Aorta (tissue), 5 donors: ENCODE measurements around the gene PPP2R3B. TPM values are rescaled to one million over a fixed set of nuclear protein-coding genes. Genes with fewer than 3 reads are reported as not detected.
"Not testable (repeated sequence)": the region's sequence is repeated elsewhere in the genome, so short reads cannot be mapped to it uniquely, and the experiment has no call there.

Experiments
- ATAC-seq: fragments of 200-7000 bp; cut with Tn5 transposase; one replicate; pipeline ENCODE4 v1.9.1; 2022; ENCODE audit warnings: moderate library complexity; ENCODE audit not compliant: low FRiP score
- DNase-seq, 2 donors: peaks; one replicate each; pipeline ENCODE4 v3.0.0-alpha.2; 2020
- H3K27ac ChIP-seq, 2 donors: one replicate each; pipeline ENCODE4 v1.5.1; 2013; ENCODE audit warnings: low read length in 2 of 2, mild to moderate bottlenecking in 2 of 2, moderate library complexity in 2 of 2, control low read depth in 1 of 2, inconsistent platforms in 1 of 2, low read depth in 1 of 2
- H3K27me3 ChIP-seq, 2 donors: one replicate each; pipeline ENCODE4 v1.6.1; 2013; ENCODE audit warnings: control low read depth in 1 of 2, low read length in 1 of 2, mild to moderate bottlenecking in 1 of 2, moderate library complexity in 1 of 2; ENCODE audit not compliant: insufficient read depth in 2 of 2, control insufficient read depth in 1 of 2
- H3K36me3 ChIP-seq, 2 donors: one replicate each; pipeline ENCODE4 v1.6.1; 2013; ENCODE audit warnings: control low read depth in 1 of 2, low read length in 1 of 2, mild to moderate bottlenecking in 1 of 2; ENCODE audit not compliant: insufficient read depth in 2 of 2, control insufficient read depth in 1 of 2
- H3K4me1 ChIP-seq, 2 donors: one replicate each; pipeline ENCODE4 v1.6.1; 2013; ENCODE audit warnings: low read length in 2 of 2, control low read depth in 1 of 2, mild to moderate bottlenecking in 1 of 2, moderate library complexity in 1 of 2; ENCODE audit not compliant: insufficient read depth in 2 of 2, control insufficient read depth in 1 of 2
- H3K4me3 ChIP-seq, 2 donors: one replicate each; pipeline ENCODE4 v1.5.1; 2013; ENCODE audit warnings: low read length in 2 of 2, control low read depth in 1 of 2, mild to moderate bottlenecking in 1 of 2
- H3K9me3 ChIP-seq: one replicate; pipeline ENCODE4 v1.6.1; 2013; ENCODE audit warnings: mild to moderate bottlenecking, low read length; ENCODE audit not compliant: control insufficient read depth
- WGBS, 2 donors: extraction: QIAGEN DNeasy Blood & Tissue Kit; methylation state at CpG; one replicate each; pipeline ENCODE4 v1.1.7; 2013; 5-methylcytosine and 5-hydroxymethylcytosine counted together
- intact Hi-C, 2 donors: fragments of 100-400 bp; cut with DNase I; formaldehyde crosslinking; loops; one replicate each; pipeline versions ENCODE4 v1.14.2 to v1.15.0; 2022
- long read RNA-seq, 2 donors: library from polyadenylated mRNA; unstranded; transcript quantifications; one replicate each; pipeline ENCODE4 v2.0.0, GENCODE V29; 2020 to 2021
- polyA plus RNA-seq, 2 donors: library from polyadenylated mRNA; stranded (reverse); fragments of 200-250 nt; gene quantifications; one replicate each; pipeline ENCODE4 v1.2.3, GENCODE V29; 2013
- total RNA-seq, 2 donors: library from RNA; stranded (reverse); fragmentation: NEBNext Ultra II Directional; extraction: Animal tissue kit (Norgen Biotek cat#: 25700); gene quantifications; one replicate each; pipeline ENCODE4 v1.2.1, GENCODE V29; 2021
- donor health status: healthy with polysubstance abuse.
- donor health status: Bipolar disorder and iron deficiency.
- donor health status: DM: no; HTN: no; CAD: no.
- donor health status: DM: no; HTN: no; CAD: no.
- donor health status: DM: yes; HTN: yes; CAD: no.

PPP2R3B gene, protein sequence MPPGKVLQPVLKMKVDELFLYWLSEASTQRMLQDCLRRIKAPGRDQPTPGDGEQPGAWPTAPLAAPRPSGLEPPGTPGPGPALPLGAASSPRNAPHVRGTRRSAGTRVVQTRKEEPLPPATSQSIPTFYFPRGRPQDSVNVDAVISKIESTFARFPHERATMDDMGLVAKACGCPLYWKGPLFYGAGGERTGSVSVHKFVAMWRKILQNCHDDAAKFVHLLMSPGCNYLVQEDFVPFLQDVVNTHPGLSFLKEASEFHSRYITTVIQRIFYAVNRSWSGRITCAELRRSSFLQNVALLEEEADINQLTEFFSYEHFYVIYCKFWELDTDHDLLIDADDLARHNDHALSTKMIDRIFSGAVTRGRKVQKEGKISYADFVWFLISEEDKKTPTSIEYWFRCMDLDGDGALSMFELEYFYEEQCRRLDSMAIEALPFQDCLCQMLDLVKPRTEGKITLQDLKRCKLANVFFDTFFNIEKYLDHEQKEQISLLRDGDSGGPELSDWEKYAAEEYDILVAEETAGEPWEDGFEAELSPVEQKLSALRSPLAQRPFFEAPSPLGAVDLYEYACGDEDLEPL
- total RNA-seq (10 to 100 TPM in 1 of 2 donors, 1 to 10 TPM in 1; 7.8 to 19.1 TPM), polyA plus RNA-seq (10 to 100 TPM in 1 of 2 donors, 1 to 10 TPM in 1; 3.1 to 41.8 TPM)
- long read RNA-seq, donor 1, partial matches to known transcripts: 2 of 8 reads
- long read RNA-seq, donor 1, other reads (novel, unspliced or antisense): 6 of 8 reads
- long read RNA-seq, donor 2, partial matches to known transcripts: 1 of 11 reads
- long read RNA-seq, donor 2, other reads (novel, unspliced or antisense): 7 of 11 reads

DNA sequence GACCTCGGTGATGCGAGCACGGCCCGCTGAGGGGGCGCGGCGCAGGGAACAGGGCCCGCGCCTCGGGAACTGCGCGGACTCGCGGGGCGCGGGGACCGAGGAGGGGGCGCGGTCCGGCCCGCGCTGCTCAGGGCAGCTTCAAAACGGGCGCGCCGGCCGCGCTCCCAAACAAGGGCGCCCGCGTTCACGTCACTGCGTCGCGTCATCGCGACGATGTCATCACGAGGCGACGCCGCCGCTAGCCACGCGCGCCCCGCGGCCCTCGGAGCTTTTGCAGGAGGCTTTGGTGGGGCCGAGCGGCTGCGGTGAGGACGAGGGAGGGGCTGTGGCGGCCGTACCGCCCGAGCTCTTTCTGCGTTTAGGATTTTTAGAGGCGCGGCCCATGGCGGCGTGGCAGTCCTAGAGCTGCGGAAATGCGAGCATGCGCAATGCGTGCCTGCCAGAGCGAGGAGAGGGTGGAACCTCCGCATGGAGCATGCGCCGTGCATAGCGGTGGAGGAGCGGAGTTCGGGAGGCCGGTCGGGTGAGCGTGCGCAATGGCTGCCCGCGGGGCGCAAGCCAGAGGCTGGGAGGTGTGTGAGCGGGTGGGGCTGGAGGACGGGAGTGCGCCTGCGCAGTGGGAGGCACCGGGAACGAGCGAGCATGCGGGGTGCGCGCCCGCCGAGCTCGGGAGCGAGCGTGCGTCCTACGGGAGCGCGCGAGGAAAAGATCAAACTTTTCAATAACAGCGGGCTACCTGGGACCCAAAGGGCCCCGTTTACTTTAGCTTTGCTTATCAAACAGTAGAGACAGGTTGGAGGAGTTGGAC is at the start of gene PPP2R3B:
TSS of gene PPP2R3B (minus strand) at position 140 of the 808 bp plus-strand sequence. CDS start 216 bp downstream, outside the sequence.
- intact Hi-C loops: loop anchor here (5.0 kb wide), 1 partner anchor 70 kb away; the partner anchor contains the start of gene GTPBP6 (in 2 of the 2)
- DNase-seq (peak; percentile 99 to 100), ATAC-seq (peak; percentile 100)
- Histone ChIP-seq H3K9me3 (no peaks in the 10 kb centered on the region), H3K4me1 (no peaks in the 10 kb centered on the region), H3K27ac (peak within 1 kb of the TSS; percentile 76 to 94), H3K4me3 (peak within 1 kb of the TSS; percentile 87 to 94), H3K27me3 (no peaks in the 10 kb centered on the region), H3K36me3 (no peaks in the 10 kb centered on the region)
- WGBS, 2 donors: 0% methylated on average over 86 to 102 of the region's 102 CpGs

DNA sequence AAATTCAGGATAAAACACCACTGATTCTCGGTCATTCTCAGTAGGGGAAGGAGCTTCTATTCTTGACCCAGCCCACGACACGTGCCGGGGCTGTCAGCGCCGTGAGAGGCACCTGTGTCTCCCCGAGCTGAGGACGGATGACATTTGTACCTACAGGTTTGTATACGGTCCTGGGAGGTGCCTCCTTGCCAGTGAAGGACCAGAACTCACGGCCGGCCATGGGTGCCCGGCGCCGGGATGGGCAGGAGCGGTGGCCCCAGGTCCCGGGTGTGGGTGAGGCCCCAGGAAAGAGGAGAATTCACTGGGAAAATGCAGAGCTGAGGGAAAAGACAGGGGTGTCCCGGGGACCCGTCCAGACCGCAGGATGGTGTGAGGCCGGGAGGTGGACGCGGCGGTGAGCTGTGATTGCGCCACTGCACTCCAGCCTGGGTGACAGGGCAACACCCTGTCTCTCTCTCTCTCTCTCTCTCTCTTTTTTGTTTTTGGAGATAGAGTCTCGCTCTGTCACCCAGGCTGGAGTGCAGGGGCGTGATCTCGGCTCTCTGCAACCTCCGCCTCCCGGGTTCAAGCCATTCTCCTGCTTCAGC is 48.9 kb upstream of the PPP2R3B start:
- intact Hi-C loops: no loop called here
- 62 to 67% methylated on average over 29 of the region's 29 CpGs for WGBS, 2 donors
- Histone ChIP-seq H3K27me3 (no peaks in the 10 kb centered on the region), H3K4me3 (no peak overlapping the region), H3K36me3 (no peaks in the 10 kb centered on the region), H3K27ac (no peak overlapping the region), H3K9me3 (no peaks in the 10 kb centered on the region), H3K4me1 (no peaks in the 10 kb centered on the region)
- ATAC-seq (no peak), DNase-seq (peak in 1 of 2 donors; percentile 37)

GRCh38 chrX:434946-435345 is 48.2 kb upstream of the PPP2R3B start:
- Histone ChIP-seq H3K9me3 (no peaks in the 10 kb centered on the region), H3K4me1 (no peaks in the 10 kb centered on the region), H3K36me3 (no peaks in the 10 kb centered on the region), H3K4me3 (no peak overlapping the region), H3K27me3 (no peaks in the 10 kb centered on the region), H3K27ac (no peak overlapping the region)
- WGBS, 2 donors: 49 to 55% methylated on average over 17 of the region's 17 CpGs
- intact Hi-C loops: no loop called here
- no peak for ATAC-seq
- peak in 1 of 2 donors; percentile 44 for DNase-seq

- intact Hi-C loops: no loop called here
- H3K27ac ChIP-seq: no peak overlapping the region
- no peaks in the 10 kb centered on the region for H3K36me3 ChIP-seq
- H3K4me1 ChIP-seq: no peaks in the 10 kb centered on the region
- H3K27me3 ChIP-seq: no peaks in the 10 kb centered on the region
- 86 to 90% methylated on average over 26 of the region's 26 CpGs for WGBS, 2 donors
- no peaks in the 10 kb centered on the region for H3K9me3 ChIP-seq
- no peak overlapping the region for H3K4me3 ChIP-seq
- DNase-seq: peak in 1 of 2 donors; percentile 56
- no peak for ATAC-seq
These were observed 47.1 kb upstream of the PPP2R3B start for GRCh38 chrX:433771-434170.

- H3K9me3 ChIP-seq, H3K27ac ChIP-seq, H3K36me3 ChIP-seq, H3K4me3 ChIP-seq, H3K27me3 ChIP-seq, H3K4me1 ChIP-seq, ATAC-seq, intact Hi-C loops: not testable (repeated sequence)
- 87 to 90% methylated on average over 10 to 12 of the region's 12 CpGs for WGBS, 2 donors
- peak in 1 of 2 donors; percentile 72 for DNase-seq
These were observed 46.0 kb upstream of the PPP2R3B start for GRCh38 chrX:432666-433065.

- Histone ChIP-seq H3K9me3 (no peaks in the 10 kb centered on the region), H3K27me3 (no peaks in the 10 kb centered on the region), H3K4me1 (no peaks in the 10 kb centered on the region), H3K27ac (no peak overlapping the region), H3K4me3 (no peak overlapping the region), H3K36me3 (no peaks in the 10 kb centered on the region)
- DNase-seq: no peak
- WGBS, 2 donors: 94 to 95% methylated on average over 2 of the region's 2 CpGs
- intact Hi-C loops: no loop called here
- no peak for ATAC-seq
These were observed 44.9 kb upstream of the PPP2R3B start for GRCh38 chrX:431492-432111.

DNA sequence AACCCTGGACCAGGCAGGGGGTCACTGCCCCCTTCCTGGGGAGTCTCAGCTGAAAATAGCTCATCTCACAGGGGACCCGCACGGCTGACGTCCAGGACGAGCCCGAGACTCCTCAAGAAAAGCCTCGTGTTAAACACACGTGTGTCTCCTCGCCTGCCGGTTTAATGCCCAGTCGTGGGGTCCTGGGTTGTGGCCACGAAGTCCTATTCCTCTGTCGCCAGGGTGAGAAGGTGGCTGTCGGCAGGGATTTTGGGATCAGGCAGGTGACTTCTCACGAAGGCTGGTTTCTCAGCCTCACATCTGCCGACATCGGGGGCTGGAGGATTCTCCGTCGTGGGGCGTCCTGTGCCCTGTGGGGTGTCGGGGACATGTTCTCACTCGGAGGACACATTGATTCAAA is 44.3 kb upstream of the PPP2R3B start:
- Histone ChIP-seq H3K36me3 (no peaks in the 10 kb centered on the region), H3K4me3 (no peak overlapping the region), H3K27me3 (no peaks in the 10 kb centered on the region), H3K27ac (no peak overlapping the region), H3K4me1 (no peaks in the 10 kb centered on the region), H3K9me3 (no peaks in the 10 kb centered on the region)
- DNase-seq: no peak
- WGBS, 2 donors: 69 to 77% methylated on average over 21 of the region's 21 CpGs
- ATAC-seq: no peak
- intact Hi-C loops: no loop called here
